Measurements from ENCODE around the gene SMARCB1.

SMARCB1 gene

GRCh38 chr22:23772315-23772648, 14.5 kb upstream of the SMARCB1 start:
- H3K36me3 Mint-ChIP-seq: no peaks in the 10 kb centered on the region
- peak overlapping the region; percentile 75 for H3K27ac Mint-ChIP-seq
- no peak for ATAC-seq
- no peaks in the 10 kb centered on the region for H3K27me3 Mint-ChIP-seq
- no peaks in the 10 kb centered on the region for H3K9me3 Mint-ChIP-seq
- H3K4me1 Mint-ChIP-seq: peaks cover 67% of the 10 kb centered on the region
- peak overlapping the region; percentile 72 for H3K4me3 Mint-ChIP-seq

- peaks cover 65% of the 10 kb centered on the region for H3K4me1 Mint-ChIP-seq
- H3K27me3 Mint-ChIP-seq: no peaks in the 10 kb centered on the region
- H3K27ac Mint-ChIP-seq: peak within 1 kb of the TSS; percentile 75
- no peaks in the 10 kb centered on the region for H3K9me3 Mint-ChIP-seq
- no peaks in the 10 kb centered on the region for H3K36me3 Mint-ChIP-seq
- H3K4me3 Mint-ChIP-seq: peak within 1 kb of the TSS; percentile 74
- peak; percentile 78 for ATAC-seq
Measured at GRCh38 chr22:23772649-23773473, 13.9 kb upstream of the SMARCB1 start, which contains the start of gene MMP11. Gene MMP11 (plus strand): TSS chr22:23772849. CDS start chr22:23772871, 22 bp downstream.

GRCh38 chr22:23773483-23774113, 13.2 kb upstream of the SMARCB1 start:
- ATAC-seq: no peak
- no peaks in the 10 kb centered on the region for H3K36me3 Mint-ChIP-seq
- peak overlapping the region; percentile 74 for H3K4me3 Mint-ChIP-seq
- no peaks in the 10 kb centered on the region for H3K27me3 Mint-ChIP-seq
- peak overlapping the region; percentile 75 for H3K27ac Mint-ChIP-seq
- H3K9me3 Mint-ChIP-seq: no peaks in the 10 kb centered on the region
- peaks cover 58% of the 10 kb centered on the region for H3K4me1 Mint-ChIP-seq

- Mint-ChIP-seq H3K36me3 (no peaks in the 10 kb centered on the region), H3K27ac (peak overlapping the region; percentile 7), H3K9me3 (no peaks in the 10 kb centered on the region), H3K4me3 (no peak overlapping the region), H3K4me1 (peaks cover 51% of the 10 kb centered on the region), H3K27me3 (no peaks in the 10 kb centered on the region)
- no peak for ATAC-seq
Measured at GRCh38 chr22:23774114-23774921, 12.4 kb upstream of the SMARCB1 start.

GRCh38 chr22:23774922-23775436, 11.8 kb upstream of the SMARCB1 start:
- Mint-ChIP-seq H3K4me3 (no peak overlapping the region), H3K36me3 (no peaks in the 10 kb centered on the region), H3K27ac (peak overlapping the region; percentile 7), H3K27me3 (no peaks in the 10 kb centered on the region), H3K9me3 (no peaks in the 10 kb centered on the region), H3K4me1 (peaks cover 49% of the 10 kb centered on the region)
- ATAC-seq: no peak

GRCh38 chr22:23775779-23776375, 10.9 kb upstream of the SMARCB1 start:
- Mint-ChIP-seq H3K27ac (peak overlapping the region; percentile 7), H3K9me3 (no peaks in the 10 kb centered on the region), H3K4me3 (no peak overlapping the region), H3K27me3 (no peaks in the 10 kb centered on the region), H3K36me3 (no peaks in the 10 kb centered on the region), H3K4me1 (peaks cover 41% of the 10 kb centered on the region)
- ATAC-seq: no peak

GRCh38 chr22:23777776-23778576, 8.8 kb upstream of the SMARCB1 start:
- H3K9me3 Mint-ChIP-seq: no peaks in the 10 kb centered on the region
- ATAC-seq: no peak
- peaks cover 22% of the 10 kb centered on the region for H3K4me1 Mint-ChIP-seq
- no peaks in the 10 kb centered on the region for H3K27me3 Mint-ChIP-seq
- H3K4me3 Mint-ChIP-seq: no peak overlapping the region
- no peaks in the 10 kb centered on the region for H3K36me3 Mint-ChIP-seq
- H3K27ac Mint-ChIP-seq: no peak overlapping the region

- Mint-ChIP-seq H3K36me3 (no peaks in the 10 kb centered on the region), H3K27ac (no peak overlapping the region)
- ATAC-seq: no peak
Measured at GRCh38 chr22:23778577-23778900, 8.2 kb upstream of the SMARCB1 start.

GRCh38 chr22:23779083-23779482, 7.7 kb upstream of the SMARCB1 start:
- no peak overlapping the region for H3K4me3 Mint-ChIP-seq
- no peaks in the 10 kb centered on the region for H3K36me3 Mint-ChIP-seq
- ATAC-seq: no peak
- H3K27me3 Mint-ChIP-seq: no peaks in the 10 kb centered on the region
- no peaks in the 10 kb centered on the region for H3K9me3 Mint-ChIP-seq
- no peak overlapping the region for H3K27ac Mint-ChIP-seq
- H3K4me1 Mint-ChIP-seq: peaks cover 14% of the 10 kb centered on the region

More at GRCh38 chr22:23778577-23778900, 8.2 kb upstream of the SMARCB1 start:
- no peaks in the 10 kb centered on the region for H3K27me3 Mint-ChIP-seq
- H3K4me1 Mint-ChIP-seq: peaks cover 16% of the 10 kb centered on the region
- no peak overlapping the region for H3K4me3 Mint-ChIP-seq
- H3K9me3 Mint-ChIP-seq: no peaks in the 10 kb centered on the region

- Mint-ChIP-seq H3K27ac (no peak overlapping the region), H3K27me3 (no peaks in the 10 kb centered on the region), H3K4me3 (no peak overlapping the region), H3K36me3 (no peaks in the 10 kb centered on the region), H3K9me3 (no peaks in the 10 kb centered on the region), H3K4me1 (peaks cover 7% of the 10 kb centered on the region)
- ATAC-seq: no peak
Measured at GRCh38 chr22:23779731-23780130, 7.0 kb upstream of the SMARCB1 start.

- no peaks in the 10 kb centered on the region for H3K27me3 Mint-ChIP-seq
- H3K27ac Mint-ChIP-seq: no peak overlapping the region
- no peak for ATAC-seq
- no peaks in the 10 kb centered on the region for H3K36me3 Mint-ChIP-seq
- H3K4me3 Mint-ChIP-seq: no peak overlapping the region
- no peaks in the 10 kb centered on the region for H3K9me3 Mint-ChIP-seq
- H3K4me1 Mint-ChIP-seq: peaks cover 5% of the 10 kb centered on the region
Measured at GRCh38 chr22:23780146-23780748, 6.5 kb upstream of the SMARCB1 start.

GRCh38 chr22:23781065-23781464, 5.7 kb upstream of the SMARCB1 start:
- peaks cover 5% of the 10 kb centered on the region for H3K4me1 Mint-ChIP-seq
- no peaks in the 10 kb centered on the region for H3K9me3 Mint-ChIP-seq
- no peak for ATAC-seq
- no peaks in the 10 kb centered on the region for H3K36me3 Mint-ChIP-seq
- no peak overlapping the region for H3K27ac Mint-ChIP-seq
- no peak overlapping the region for H3K4me3 Mint-ChIP-seq
- H3K27me3 Mint-ChIP-seq: no peaks in the 10 kb centered on the region

- Mint-ChIP-seq H3K36me3 (no peaks in the 10 kb centered on the region), H3K27ac (no peak overlapping the region), H3K27me3 (no peaks in the 10 kb centered on the region), H3K4me1 (peaks cover 10% of the 10 kb centered on the region), H3K4me3 (no peak overlapping the region), H3K9me3 (no peaks in the 10 kb centered on the region)
- ATAC-seq: no peak
Measured at GRCh38 chr22:23781511-23782183, 5.1 kb upstream of the SMARCB1 start.

GRCh38 chr22:23782252-23782651, 4.5 kb upstream of the SMARCB1 start:
- ATAC-seq: no peak
- H3K9me3 Mint-ChIP-seq: no peaks in the 10 kb centered on the region

More at GRCh38 chr22:23782252-23782651, 4.5 kb upstream of the SMARCB1 start:
- no peak overlapping the region for H3K4me3 Mint-ChIP-seq
- H3K27ac Mint-ChIP-seq: peak overlapping the region; percentile 40
- H3K36me3 Mint-ChIP-seq: no peaks in the 10 kb centered on the region
- peaks cover 12% of the 10 kb centered on the region for H3K4me1 Mint-ChIP-seq
- no peaks in the 10 kb centered on the region for H3K27me3 Mint-ChIP-seq
